Measurements from ENCODE around the gene CELA2A.

- no peak for TF ChIP-seq CTCF (IDR thresholded peaks at IDR 0.05)
- TF ChIP-seq EZH2phosphoT487 (IDR thresholded peaks at IDR 0.05): no peak
Measured at GRCh38 chr1:15454256-15454655, 2.3 kb upstream of the CELA2A start.

Measured in neural progenitor cell (in vitro differentiated cells).